Measurements from ENCODE around the gene PRG3. TPM values are rescaled to one million over a fixed set of nuclear protein-coding genes. Genes with fewer than 3 reads are reported as not detected.

PRG3 gene
- total and polyA plus RNA-seq, 2 of the 4 experiments (the other 2 are of a cell fraction), result not detected

DNA sequence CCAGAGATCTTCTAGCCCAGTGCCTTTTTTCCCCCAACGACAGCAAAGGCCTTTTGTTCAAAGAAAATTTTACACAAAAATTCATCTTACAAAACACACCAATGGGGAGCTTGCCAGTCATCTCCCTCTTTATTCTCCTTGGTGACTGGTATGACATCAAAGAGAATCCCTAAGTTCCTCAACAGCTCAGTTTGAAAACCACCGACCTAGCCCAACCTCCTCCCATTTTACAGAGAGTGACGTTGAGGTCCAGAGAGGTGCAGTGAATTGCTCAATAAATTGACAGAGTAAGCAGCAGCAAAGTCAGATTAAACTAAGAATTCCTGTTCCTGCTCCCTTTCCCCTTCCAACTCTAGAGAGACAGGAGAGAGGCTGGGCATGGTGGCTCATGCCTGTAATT, 38.2 kb upstream of the PRG3 start:
- Histone ChIP-seq H3K36me3 (ENCODE audit: control insufficient read depth, insufficient read depth, low read length) (peaks cover 26% of the 10 kb centered on the region), H3K9ac (ENCODE audit: low read depth, low read length) (no peak overlapping the region), H4K5ac (ENCODE audit: low read depth, low read length) (no peak overlapping the region), H2AFZ (replicated peaks; ENCODE audit: low read length, poor library complexity) (no peak overlapping the region), H3K23ac (ENCODE audit: low read depth, low read length) (no peak overlapping the region), H3K9me1 (ENCODE audit: insufficient read depth, low read length) (peaks cover 2% of the 10 kb centered on the region; the same call in 1 of the 2 replicates), H3K56ac (ENCODE audit: extremely low read depth, insufficient read depth, low read length) (no peak overlapping the region), H2BK5ac (ENCODE audit: low read depth, low read length, poor library complexity, severe bottlenecking) (no peak overlapping the region), H3K9me3 (ENCODE audit: control insufficient read depth, insufficient read depth, low read length) (no peaks in the 10 kb centered on the region), H3K4ac (ENCODE audit: low read depth, low read length) (no peak overlapping the region), H3K18ac (ENCODE audit: low read depth, low read length) (no peak overlapping the region), H2AK5ac (ENCODE audit: low read depth, low read length) (no peak overlapping the region), H4K91ac (ENCODE audit: insufficient read depth, low read depth, low read length) (no peak overlapping the region), H3K79me1 (ENCODE audit: low read depth in 1 of 2, low read length in 2 of 2) (peaks cover 0 to 3% of the 10 kb centered on the region in 2 experiments; a peak in 1 of 4 replicates), H3K27ac (ENCODE audit: insufficient read depth, low read length) (no peak overlapping the region), H4K8ac (ENCODE audit: low read depth in 2 of 2, low read length in 2 of 2) (no peak overlapping the region), H2BK20ac (ENCODE audit: low read depth, low read length) (no peak overlapping the region), H3K27me3 (ENCODE audit: control insufficient read depth, insufficient read depth, low read length) (no peaks in the 10 kb centered on the region), H3K4me1 (ENCODE audit: control insufficient read depth, insufficient read depth, low read length) (no peaks in the 10 kb centered on the region), H2AK9ac (replicated peaks; ENCODE audit: low read depth, low read length, poor library complexity) (no peak overlapping the region), H2BK15ac (ENCODE audit: low read depth, low read length) (no peak overlapping the region), H4K20me1 (ENCODE audit: insufficient read depth, low read length) (no peaks in the 10 kb centered on the region), H3K4me3 (ENCODE audit: insufficient read depth, low read depth, low read length) (no peak overlapping the region), H2BK120ac (ENCODE audit: low read depth, low read length) (no peak overlapping the region), H3K4me2 (ENCODE audit: low read depth, low read length) (no peak overlapping the region), H3K14ac (replicated peaks; ENCODE audit: low read depth, low read length) (no peak overlapping the region)
- CTCF ChIA-PET, result interaction anchor here (1.3 kb wide), 1 partner anchor 38 kb away, joined by 3 read pairs; no protein-coding TSS in a partner anchor
- TF ChIP-seq BHLHE40 (IDR thresholded peaks at IDR 0.05; ENCODE audit: low read depth, low read length) (no peak), FOS (IDR thresholded peaks at IDR 0.05; ENCODE audit: low read depth, low read length) (no peak), MAFK (IDR thresholded peaks at IDR 0.05; ENCODE audit: low read depth, low read length) (no peak), SMC3 (IDR thresholded peaks at IDR 0.05; ENCODE audit: low read depth, low read length) (no peak), POLR2A (IDR thresholded peaks at IDR 0.05; ENCODE audit: low read depth, low read length) (no peak), CHD1 (IDR thresholded peaks at IDR 0.05; ENCODE audit: low read depth, low read length) (no peak), RAD21 (IDR thresholded peaks at IDR 0.05; ENCODE audit: low read length) (no peak), RFX5 (IDR thresholded peaks at IDR 0.05; ENCODE audit: low read depth, low read length) (no peak), MXI1 (IDR thresholded peaks at IDR 0.05; ENCODE audit: borderline replicate concordance, low read depth, low read length) (no peak), CTCF (conservative IDR thresholded peaks at IDR 0.05; ENCODE audit: low read depth, low read length) (no peak), CEBPB (IDR thresholded peaks at IDR 0.05; ENCODE audit: low read depth, low read length) (no peak)
- TF ChIP-seq, protein P1, sequence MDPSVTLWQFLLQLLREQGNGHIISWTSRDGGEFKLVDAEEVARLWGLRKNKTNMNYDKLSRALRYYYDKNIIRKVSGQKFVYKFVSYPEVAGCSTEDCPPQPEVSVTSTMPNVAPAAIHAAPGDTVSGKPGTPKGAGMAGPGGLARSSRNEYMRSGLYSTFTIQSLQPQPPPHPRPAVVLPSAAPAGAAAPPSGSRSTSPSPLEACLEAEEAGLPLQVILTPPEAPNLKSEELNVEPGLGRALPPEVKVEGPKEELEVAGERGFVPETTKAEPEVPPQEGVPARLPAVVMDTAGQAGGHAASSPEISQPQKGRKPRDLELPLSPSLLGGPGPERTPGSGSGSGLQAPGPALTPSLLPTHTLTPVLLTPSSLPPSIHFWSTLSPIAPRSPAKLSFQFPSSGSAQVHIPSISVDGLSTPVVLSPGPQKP (IDR thresholded peaks at IDR 0.05; ENCODE audit: borderline replicate concordance, low read depth, low read length), result no peak
- dilution Hi-C loops (cut with HindIII; ENCODE audit: low sequenced_read_pairs, unreplicated experiment) (no loop called here), in situ Hi-C loops (cut with MboI; ENCODE audit: low sequenced_read_pairs) (no loop called here), intact Hi-C loops (cut with micrococcal nuclease) (no loop called here)
- ATAC-seq (ENCODE audit: low read depth) (no peak), DNase-seq (no peak)
- WGBS, 2 experiments (ENCODE audit: extremely low coverage in 2 of 2, insufficient read length in 1 of 2), result 100% methylated on average over 1 of the region's 3 CpGs; no CpG with 5 or more reads in 1 of the 2 experiments
- BruUV-seq (replicated peaks), result no TSS peak
- POLR2A ChIA-PET (ENCODE audit: unreplicated experiment), result no interaction called here

Measured in IMR-90 (cell line).